HTR-8/SVneo (cell line): ENCODE measurements around the gene GLMN.
A peak's percentile ranks its signal among the peaks of the same experiment; 100 is the strongest.
"Not testable (repeated sequence)": the region's sequence is repeated elsewhere in the genome, so short reads cannot be mapped to it uniquely, and the experiment has no call there.

Experiments
- DNase-seq: peaks from one replicate; pipeline ENCODE4 v3.0.0; 2011; ENCODE audit warnings: low spot score, mixed read lengths; ENCODE audit not compliant: insufficient read length
- FAIRE-seq: peaks from 2 replicates; lab custom pipeline; 2011; peaks lifted over from hg19 to GRCh38; lab: Jason Lieb, UNC

Gene GLMN

GRCh38 chr1:92299477-92300150 is 827 bp upstream of the GLMN start:
- DNase-seq = no peak
- FAIRE-seq = peak; percentile 79

DNA sequence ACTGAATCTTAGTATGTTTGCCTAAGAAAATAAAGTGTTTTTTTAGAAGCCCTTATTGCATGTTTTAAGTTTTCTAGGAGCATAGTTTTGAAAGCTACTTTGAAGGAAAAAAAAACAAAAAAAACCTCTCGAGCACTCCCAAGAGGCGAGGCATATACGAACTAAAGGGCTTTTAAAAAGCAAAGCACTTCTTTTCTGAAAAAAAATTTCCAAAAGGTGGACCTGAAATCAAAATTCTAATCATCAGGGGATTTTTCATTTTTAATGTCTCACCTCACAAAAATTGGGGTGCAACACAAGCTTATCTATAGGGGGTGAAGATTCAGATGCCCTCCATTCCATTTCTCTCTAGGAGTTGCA is 594 bp downstream of the GLMN start:
- FAIRE-seq (no peak), DNase-seq (no peak)

DNA sequence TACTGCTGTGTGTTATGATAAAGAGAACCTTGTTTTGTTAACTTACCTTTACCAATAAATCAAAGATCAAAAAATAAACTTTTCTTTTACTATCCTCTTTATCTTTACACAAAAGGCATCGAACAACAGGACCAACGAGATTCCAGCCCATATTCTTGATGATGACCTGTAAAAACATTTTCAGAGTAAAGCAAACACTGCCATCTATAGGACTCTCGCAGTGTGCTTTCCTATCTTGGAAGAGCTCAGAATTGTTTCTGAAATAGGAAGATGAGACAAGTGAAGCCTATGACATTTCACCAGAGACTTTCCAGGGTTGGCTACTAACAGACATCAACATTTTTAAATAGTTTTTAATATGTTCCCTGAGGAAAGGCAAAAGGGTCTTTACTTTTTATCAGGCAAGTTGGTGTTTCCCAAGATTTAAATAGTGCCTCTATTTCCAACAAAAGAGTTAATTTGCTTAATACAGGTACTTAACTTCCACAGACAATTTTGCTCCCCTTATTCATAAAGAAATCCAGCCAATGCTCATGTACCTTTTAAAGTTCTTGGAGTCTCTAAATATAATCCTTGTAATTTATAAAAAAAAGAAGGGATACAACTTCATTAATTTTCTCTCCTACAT is 7.3 kb downstream of the GLMN start:
- DNase-seq = peak; percentile 20
- FAIRE-seq = no peak

- not testable (repeated sequence) for DNase-seq, FAIRE-seq
These were observed 17.4 kb downstream of the GLMN start for GRCh38 chr1:92281411-92281810.

GRCh38 chr1:92279781-92280180 is 19.0 kb downstream of the GLMN start:
- FAIRE-seq, DNase-seq: not testable (repeated sequence)

GRCh38 chr1:92277105-92277723 is 21.6 kb downstream of the GLMN start:
- FAIRE-seq = no peak
- DNase-seq = peak; percentile 4

- FAIRE-seq (no peak), DNase-seq (no peak)
These were observed 22.7 kb downstream of the GLMN start for GRCh38 chr1:92276082-92276481.

DNA sequence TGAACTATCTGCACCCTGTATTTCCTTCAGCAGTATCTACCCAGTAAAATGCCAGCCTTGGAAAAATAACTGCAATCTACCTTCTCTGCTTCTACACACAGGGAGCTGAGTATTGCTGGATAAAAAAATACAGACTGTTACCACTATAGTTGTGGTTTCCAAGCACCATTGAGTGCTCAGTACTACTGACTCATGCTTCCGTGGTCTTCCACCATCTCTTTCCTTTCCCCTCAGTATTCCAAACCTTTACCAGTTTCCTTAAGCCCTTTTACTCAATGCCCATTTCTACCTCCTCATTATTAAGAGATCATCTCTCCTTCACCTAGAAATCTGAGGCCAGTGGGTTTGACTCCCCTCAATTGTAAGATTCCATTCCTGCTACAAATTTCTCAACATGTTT is 23.8 kb downstream of the GLMN start:
- FAIRE-seq (no peak), DNase-seq (no peak)

GRCh38 chr1:92273039-92273438 is 25.7 kb downstream of the GLMN start:
- FAIRE-seq = no peak
- no peak for DNase-seq

DNA sequence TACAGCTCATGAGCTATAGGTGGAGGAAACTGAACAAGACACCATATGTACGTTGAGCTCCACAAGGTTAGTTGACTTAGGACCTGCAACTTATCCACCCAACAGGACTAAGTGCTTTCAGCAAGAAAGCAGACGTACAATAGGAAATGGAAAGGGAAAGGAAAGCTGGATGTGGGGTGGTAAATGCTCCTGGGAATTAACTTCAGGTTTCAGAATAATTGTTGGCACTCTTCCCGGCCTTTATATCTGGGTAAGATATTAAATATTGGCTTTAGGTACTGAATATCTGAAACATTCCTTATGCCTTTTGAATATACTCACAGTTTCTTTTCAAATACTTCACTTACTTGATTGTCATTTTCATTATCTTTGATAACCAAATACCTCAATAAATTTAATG is 36.3 kb downstream of the GLMN start:
- no peak for FAIRE-seq
- DNase-seq = no peak

- DNase-seq = no peak
- no peak for FAIRE-seq
These were observed 39.4 kb downstream of the GLMN start for GRCh38 chr1:92259350-92259749.

DNA sequence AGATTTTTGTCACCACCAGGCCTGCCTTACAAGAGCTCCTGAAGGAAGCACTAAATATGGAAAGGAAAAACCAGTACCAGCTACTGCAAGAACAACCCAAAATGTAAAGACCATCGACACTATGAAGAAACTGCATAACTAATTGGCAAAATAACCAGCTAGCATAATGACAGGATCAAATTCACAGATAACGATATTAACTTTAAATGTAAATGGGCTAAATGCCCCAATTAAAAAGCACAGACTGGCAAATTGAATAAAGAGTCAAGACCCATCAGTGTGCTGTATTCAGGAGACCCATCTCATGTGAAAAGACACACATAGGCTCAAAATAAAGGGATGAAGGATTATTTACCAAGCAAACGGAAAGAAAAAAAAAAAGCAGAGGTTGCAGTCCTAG is 44.1 kb downstream of the GLMN start:
- FAIRE-seq, DNase-seq: not testable (repeated sequence)

GRCh38 chr1:92244376-92244775 is 54.4 kb downstream of the GLMN start:
- no peak for FAIRE-seq

DNA sequence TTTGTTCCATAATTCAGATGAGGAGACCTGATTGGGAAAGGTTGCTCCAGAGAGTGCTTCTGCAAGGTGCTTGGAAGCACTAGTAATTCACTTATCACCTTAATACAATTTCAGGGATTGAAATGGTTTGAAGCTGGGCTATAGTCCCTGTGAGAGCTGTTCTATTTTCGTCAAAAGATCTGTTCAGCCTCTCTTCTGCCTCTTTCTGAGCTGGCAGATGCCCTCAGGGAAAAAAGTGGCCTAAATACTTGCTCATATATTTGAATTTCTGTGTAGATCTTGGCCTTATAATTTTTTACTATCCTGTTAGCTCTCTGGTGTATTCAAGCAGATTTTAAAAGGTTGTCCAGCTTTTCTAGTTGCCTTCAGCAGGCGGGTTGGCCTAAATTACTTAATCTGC is 58.8 kb downstream of the GLMN start:
- no peak for FAIRE-seq

More at GRCh38 chr1:92244376-92244775, 54.4 kb downstream of the GLMN start:
- DNase-seq = no peak

GRCh38 chr1:92230736-92231135 is 68.1 kb downstream of the GLMN start:
- DNase-seq (no peak), FAIRE-seq (no peak)

More for the DNA sequence above, 58.8 kb downstream of the GLMN start:
- DNase-seq = no peak

DNA sequence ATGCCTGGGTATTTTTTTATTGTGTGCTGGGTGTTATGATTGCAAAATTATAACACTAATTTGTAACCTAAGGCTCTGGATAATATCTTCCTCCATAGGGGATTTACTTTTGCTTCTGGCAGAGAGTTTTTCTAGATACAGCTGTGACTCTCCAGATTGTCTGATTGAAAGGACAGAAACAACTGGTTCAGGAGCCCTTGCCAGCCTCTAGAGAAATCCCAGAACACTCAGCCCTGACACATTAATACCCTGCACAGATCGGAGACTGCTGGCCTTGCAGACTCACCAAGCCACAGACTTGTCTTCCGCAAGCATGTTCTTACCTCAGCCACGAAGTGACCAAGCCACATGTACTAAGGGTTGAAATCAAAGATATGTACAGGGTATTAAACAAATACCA is 70.4 kb downstream of the GLMN start:
- FAIRE-seq = no peak
- DNase-seq = no peak

GRCh38 chr1:92219028-92219427 is 79.8 kb downstream of the GLMN start:
- FAIRE-seq = no peak
- no peak for DNase-seq

GRCh38 chr1:92218559-92218958 is 80.2 kb downstream of the GLMN start:
- FAIRE-seq (no peak), DNase-seq (no peak)

DNA sequence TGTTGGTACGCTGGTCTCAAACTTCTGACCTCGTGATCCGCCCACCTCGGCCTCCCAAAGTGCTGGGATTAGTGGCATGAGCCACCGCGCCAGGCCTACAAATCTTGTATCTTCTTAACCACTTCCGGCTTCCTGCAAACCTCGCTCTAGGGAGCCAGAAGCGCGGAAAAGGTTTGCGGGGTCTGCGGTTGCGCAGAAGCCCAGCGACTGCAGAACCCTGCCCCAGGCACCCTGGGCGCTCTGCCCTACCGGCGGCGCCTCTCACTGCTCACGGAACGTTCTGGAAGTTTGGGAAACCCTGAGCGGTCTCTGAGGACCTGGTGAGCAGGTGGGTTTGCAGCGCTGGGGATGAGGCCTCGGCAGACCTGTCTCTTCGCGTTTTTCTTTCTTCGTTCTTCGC is 81.1 kb downstream of the GLMN start, which contains the start of gene C1orf146:
TSS of gene C1orf146 (plus strand) at position 195 of the 400 bp plus-strand sequence. CDS start 13,506 bp downstream, outside the sequence.
- FAIRE-seq (no peak), DNase-seq (no peak)

DNA sequence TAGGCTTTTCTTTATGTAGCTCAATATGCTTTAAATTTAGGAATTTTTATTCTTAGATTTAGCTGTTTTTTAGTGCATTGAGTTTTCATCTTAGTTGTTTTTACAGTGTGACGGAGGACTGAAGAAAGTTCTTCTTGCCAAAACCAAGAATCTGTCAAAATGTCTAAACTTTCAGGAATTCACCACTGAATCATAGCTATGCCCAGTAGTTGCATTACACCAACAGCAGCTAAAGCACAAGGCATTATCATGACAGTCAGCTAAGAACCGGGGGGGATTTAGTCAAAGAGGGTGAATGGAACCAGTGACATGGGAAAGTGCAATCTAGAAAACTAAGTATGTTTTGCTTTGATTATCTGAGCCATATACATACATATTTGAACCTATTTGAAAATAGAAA is 87.6 kb downstream of the GLMN start:
- DNase-seq (no peak), FAIRE-seq (no peak)

- FAIRE-seq (no peak), DNase-seq (no peak)
These were observed 88.1 kb downstream of the GLMN start for GRCh38 chr1:92210701-92211100.
